OCI-LY7 (cell line): Measurements from ENCODE around the gene CCDC57.

ENCODE experiments used
- EZH2phosphoT487 ChIP-seq: fragments of 200-600 bp; sonication (generic); IDR thresholded peaks from 2 replicates; pipeline ENCODE4 v1.6.1; 2018; ENCODE audit warnings: low read depth, borderline replicate concordance, mild to moderate bottlenecking, mixed run types, antibody characterized with exemption, low read length, moderate library complexity, mixed read lengths
- TF ChIP-seq, protein P1 (sequence below): fragments of 200-600 bp; sonication (generic); conservative IDR thresholded peaks from 2 replicates; pipeline ENCODE4 v1.5.1; 2014; ENCODE audit warnings: mild to moderate bottlenecking, antibody characterized with exemption, low read length, moderate library complexity, mixed read lengths

DNA sequence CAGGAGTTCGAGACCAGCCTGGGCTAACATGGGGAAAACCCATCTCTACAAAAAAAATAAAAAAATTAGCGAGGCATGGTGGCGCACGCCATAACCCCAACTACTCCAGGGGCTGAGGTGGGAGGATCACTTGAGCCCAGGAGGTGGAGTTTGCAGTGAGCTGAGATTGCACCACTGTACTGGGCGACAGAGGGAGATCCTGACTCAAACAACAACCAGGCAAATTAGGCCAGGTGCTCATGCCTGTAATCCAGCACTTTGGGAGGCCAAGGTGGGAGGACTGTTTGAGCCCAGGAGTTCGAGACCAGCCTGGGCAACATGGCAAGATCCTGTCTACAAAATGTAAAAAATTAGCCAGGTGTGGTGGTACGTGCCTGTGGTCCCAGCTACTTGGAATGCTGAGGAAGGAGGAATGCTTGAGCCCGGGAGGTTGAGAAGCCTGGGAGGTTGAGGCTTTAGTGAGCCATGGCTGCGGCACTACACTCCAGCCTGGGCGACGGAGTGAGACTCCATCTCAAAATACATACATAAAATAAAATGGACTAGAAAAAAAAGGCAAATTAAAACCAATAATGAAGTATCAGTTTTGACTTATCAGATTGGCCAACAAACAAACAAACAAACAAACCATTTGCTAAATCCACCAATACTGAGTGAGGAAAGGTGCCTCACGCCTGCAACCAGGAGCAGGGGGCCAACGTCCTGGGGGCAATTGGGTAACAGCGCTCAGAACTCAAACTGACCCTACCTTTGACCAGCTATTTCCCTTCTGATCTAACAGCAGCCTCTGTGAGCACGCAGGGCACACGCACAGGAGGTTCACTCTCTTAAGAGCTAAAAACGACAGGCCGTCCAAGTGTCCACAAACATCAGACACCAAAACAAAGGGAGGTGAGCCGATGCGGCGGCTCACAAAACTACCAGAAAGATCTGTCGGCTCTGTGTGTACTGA, 95.2 kb downstream of the CCDC57 start:
- TF ChIP-seq, protein P1, sequence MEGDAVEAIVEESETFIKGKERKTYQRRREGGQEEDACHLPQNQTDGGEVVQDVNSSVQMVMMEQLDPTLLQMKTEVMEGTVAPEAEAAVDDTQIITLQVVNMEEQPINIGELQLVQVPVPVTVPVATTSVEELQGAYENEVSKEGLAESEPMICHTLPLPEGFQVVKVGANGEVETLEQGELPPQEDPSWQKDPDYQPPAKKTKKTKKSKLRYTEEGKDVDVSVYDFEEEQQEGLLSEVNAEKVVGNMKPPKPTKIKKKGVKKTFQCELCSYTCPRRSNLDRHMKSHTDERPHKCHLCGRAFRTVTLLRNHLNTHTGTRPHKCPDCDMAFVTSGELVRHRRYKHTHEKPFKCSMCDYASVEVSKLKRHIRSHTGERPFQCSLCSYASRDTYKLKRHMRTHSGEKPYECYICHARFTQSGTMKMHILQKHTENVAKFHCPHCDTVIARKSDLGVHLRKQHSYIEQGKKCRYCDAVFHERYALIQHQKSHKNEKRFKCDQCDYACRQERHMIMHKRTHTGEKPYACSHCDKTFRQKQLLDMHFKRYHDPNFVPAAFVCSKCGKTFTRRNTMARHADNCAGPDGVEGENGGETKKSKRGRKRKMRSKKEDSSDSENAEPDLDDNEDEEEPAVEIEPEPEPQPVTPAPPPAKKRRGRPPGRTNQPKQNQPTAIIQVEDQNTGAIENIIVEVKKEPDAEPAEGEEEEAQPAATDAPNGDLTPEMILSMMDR: no peak
- TF ChIP-seq EZH2phosphoT487: no peak
